Esophagus squamous epithelium (tissue), 5 donors: ENCODE results near the gene DPRX. TPM values are rescaled to one million over a fixed set of nuclear protein-coding genes. Genes with fewer than 3 reads are reported as not detected.

Experiments used
- DNase-seq: peaks from one replicate; lab custom pipeline; 2025; lab: John Stamatoyannopoulos, UW
- H3K27ac ChIP-seq, 4 donors: fragments of 200-600 bp; sonication (generic); one replicate each; pipeline ENCODE4 v1.5.1; 2016 to 2019; ENCODE audit warnings: mild to moderate bottlenecking in 1 of 4
- H3K27me3 ChIP-seq, 4 donors: fragments of 200-600 bp; sonication (generic); 1 replicate in 3 of 4; 2 replicates in 1 of 4; pipeline versions ENCODE4 v1.5.1 to v1.6.0; 2017 to 2021; ENCODE audit warnings: antibody characterized with exemption in 1 of 4
- H3K36me3 ChIP-seq, 3 donors: fragments of 200-600 bp; sonication (generic); one replicate each; pipeline ENCODE4 v1.5.1; 2016 to 2019
- H3K4me1 ChIP-seq, 3 donors: fragments of 200-600 bp; sonication (generic); one replicate each; pipeline ENCODE4 v1.5.1; 2017 to 2019
- H3K4me3 ChIP-seq, 4 donors: fragments of 200-600 bp; sonication (generic); 1 replicate in 3 of 4; 2 replicates in 1 of 4; pipeline ENCODE4 v1.5.1; 2016 to 2019; ENCODE audit warnings: mild to moderate bottlenecking in 2 of 4, moderate library complexity in 1 of 4
- H3K9me3 ChIP-seq, 3 donors: fragments of 200-600 bp; sonication (generic); one replicate each; pipeline ENCODE4 v1.5.1; 2016 to 2019
- CTCF ChIP-seq, 6 experiments: fragments of 450-650 bp in 4 of 6; fragments of 200-600 bp in 2 of 6; sonication (generic) in 2 of 6; IDR thresholded peaks; one replicate each; pipeline ENCODE4 v1.5.1; 2016 to 2019; ENCODE audit warnings: antibody characterized with exemption in 6 of 6, mild to moderate bottlenecking in 4 of 6, moderate library complexity in 4 of 6
- POLR2A ChIP-seq, 4 donors: fragments of 450-650 bp; IDR thresholded peaks; one replicate each; pipeline ENCODE4 v1.6.1; 2017; ENCODE audit warnings: antibody characterized with exemption in 4 of 4, mild to moderate bottlenecking in 4 of 4, moderate library complexity in 3 of 4
- WGBS, 2 donors: methylation state at CpG; one replicate each; pipeline ENCODE4 v1.1.5; 2018; 5-methylcytosine and 5-hydroxymethylcytosine counted together
- intact Hi-C: fragments of 100-400 bp; cut with DNase I; formaldehyde crosslinking; loops from one replicate; pipeline ENCODE4 v1.15.0; 2022
- total RNA-seq, 4 donors: library from RNA; depleted of rRNA; stranded (reverse); fragments of >200 nt; gene quantifications; one replicate each; pipeline ENCODE4 v1.1.0, GENCODE V29; 2016
- donor health status: DM: yes; HTN: yes; CAD: no.

The DPRX gene
- total RNA-seq, 4 donors from 2014 or later, result not detected

- TF ChIP-seq POLR2A (IDR thresholded peaks at IDR 0.05) (no peak), CTCF (IDR thresholded peaks at IDR 0.05) (no peak)
- Histone ChIP-seq H3K27ac (no peak overlapping the region), H3K9me3 (peaks cover 0 to 4% (median 0%) of the 10 kb centered on the region in 3 donors), H3K27me3 (peaks cover 0 to 2% (median 0%) of the 10 kb centered on the region in 4 donors), H3K4me1 (no peaks in the 10 kb centered on the region), H3K4me3 (no peak overlapping the region), H3K36me3 (no peaks in the 10 kb centered on the region)
- 87 to 89% methylated on average over 14 of the region's 15 CpGs for WGBS, 2 donors
- intact Hi-C loops, result no loop called here
- no peak for DNase-seq
These were observed 25.8 kb upstream of the DPRX start for GRCh38 chr19:53606031-53606430.

DNA sequence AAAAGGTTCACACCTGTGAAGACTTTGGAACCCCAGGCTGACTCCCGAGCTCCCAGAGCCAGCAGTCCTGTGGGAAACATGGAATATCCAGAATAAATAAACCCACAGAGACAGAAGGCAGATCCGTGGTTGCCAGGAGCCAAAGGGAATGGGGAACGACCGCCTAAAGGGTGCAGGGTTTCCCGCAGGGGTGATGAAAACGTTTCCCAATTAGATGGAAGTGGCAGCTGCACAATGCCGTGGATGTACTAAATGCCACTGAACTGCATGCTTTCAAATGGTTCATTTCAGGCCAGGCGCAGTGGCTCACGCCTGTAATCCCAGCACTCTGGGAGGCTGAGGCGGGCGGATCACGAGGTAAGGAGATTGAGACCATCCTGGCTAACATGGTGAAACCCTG, 23.4 kb upstream of the DPRX start:
- no peak for DNase-seq
- TF ChIP-seq POLR2A (IDR thresholded peaks at IDR 0.05) (no peak), CTCF (IDR thresholded peaks at IDR 0.05) (no peak)
- Histone ChIP-seq H3K9me3 (no peaks in the 10 kb centered on the region), H3K4me1 (no peaks in the 10 kb centered on the region), H3K27me3 (peaks cover 0 to 2% (median 0%) of the 10 kb centered on the region in 4 donors), H3K27ac (no peak overlapping the region), H3K36me3 (no peaks in the 10 kb centered on the region), H3K4me3 (no peak overlapping the region)
- 75 to 86% methylated on average over 9 to 11 of the region's 12 CpGs for WGBS, 2 donors
- intact Hi-C loops, result no loop called here

- Histone ChIP-seq H3K27me3 (no peaks in the 10 kb centered on the region), H3K36me3 (no peaks in the 10 kb centered on the region), H3K4me1 (no peaks in the 10 kb centered on the region), H3K4me3 (no peak overlapping the region), H3K9me3 (peaks cover 0 to 7% (median 0%) of the 10 kb centered on the region in 3 donors), H3K27ac (no peak overlapping the region)
- DNase-seq, result no peak
- intact Hi-C loops, result no loop called here
- 46 to 72% methylated on average over 13 to 14 of the region's 14 CpGs for WGBS, 2 donors
- TF ChIP-seq POLR2A (IDR thresholded peaks at IDR 0.05) (no peak), CTCF (IDR thresholded peaks at IDR 0.05) (no peak)
These were observed 18.9 kb upstream of the DPRX start for GRCh38 chr19:53612762-53613526.

DNA sequence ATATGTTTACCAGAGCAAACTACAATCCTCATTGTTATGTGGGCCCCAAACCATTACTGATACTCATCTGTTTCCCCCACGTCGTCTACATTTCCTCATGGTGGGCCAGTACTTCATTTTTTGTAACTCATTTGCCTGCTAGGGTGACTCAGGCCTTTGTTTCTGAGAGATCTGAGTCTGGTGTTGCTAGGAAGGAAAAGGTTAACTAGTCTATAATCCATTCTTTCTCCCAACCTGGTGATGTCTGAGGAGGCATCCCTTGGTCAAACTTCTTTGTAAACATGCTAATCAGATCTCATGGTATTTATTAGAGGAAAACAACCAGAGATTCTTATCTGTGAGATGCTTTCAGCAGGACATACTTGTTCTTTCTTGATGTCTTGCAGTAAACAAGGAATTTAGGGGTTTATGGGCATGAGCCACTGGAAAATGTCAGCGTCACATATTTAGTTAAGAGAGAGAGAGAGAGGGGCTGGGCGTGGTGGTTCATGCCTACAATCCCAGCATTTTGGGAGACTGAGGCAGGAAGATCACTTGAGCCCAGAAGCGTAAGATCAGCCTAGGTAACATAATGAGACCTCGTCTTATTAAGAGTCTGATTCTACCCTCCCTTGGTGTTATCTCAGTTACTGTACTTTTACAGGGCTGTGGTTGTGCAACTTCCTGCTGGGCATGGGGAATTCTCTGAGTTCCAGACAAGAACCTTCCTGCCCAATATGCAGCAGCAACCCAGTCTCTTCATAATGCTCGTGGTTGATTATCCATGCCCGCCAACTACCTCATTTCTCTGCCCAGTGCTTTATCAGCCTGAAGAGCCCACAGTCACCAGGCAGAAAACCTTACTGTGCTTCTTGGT, 9.7 kb upstream of the DPRX start:
- Histone ChIP-seq H3K27me3 (no peaks in the 10 kb centered on the region), H3K4me1 (peaks cover 0 to 5% (median 0%) of the 10 kb centered on the region in 3 donors), H3K9me3 (no peaks in the 10 kb centered on the region), H3K36me3 (no peaks in the 10 kb centered on the region), H3K27ac (no peak overlapping the region), H3K4me3 (no peak overlapping the region)
- DNase-seq, result no peak
- 44 to 47% methylated on average over 7 to 8 of the region's 8 CpGs for WGBS, 2 donors
- TF ChIP-seq POLR2A (IDR thresholded peaks at IDR 0.05) (no peak), CTCF (IDR thresholded peaks at IDR 0.05) (no peak)
- intact Hi-C loops, result no loop called here
